GM20000 (cell line): ENCODE data around the gene ACSS3.
"Not testable (repeated sequence)": the region's sequence is repeated elsewhere in the genome, so short reads cannot be mapped to it uniquely, and the experiment has no call there.

Experiments used
- DNase-seq: peaks from one replicate; pipeline ENCODE4 v3.0.0; 2012; ENCODE audit warnings: low spot score
- TF ChIP-seq, protein P1 (sequence below): IDR thresholded peaks from 2 replicates; pipeline ENCODE4 v1.5.1; 2012; ENCODE audit warnings: mild to moderate bottlenecking, control low read depth; ENCODE audit errors: extremely low read depth, missing control alignments

ACSS3 gene

DNA sequence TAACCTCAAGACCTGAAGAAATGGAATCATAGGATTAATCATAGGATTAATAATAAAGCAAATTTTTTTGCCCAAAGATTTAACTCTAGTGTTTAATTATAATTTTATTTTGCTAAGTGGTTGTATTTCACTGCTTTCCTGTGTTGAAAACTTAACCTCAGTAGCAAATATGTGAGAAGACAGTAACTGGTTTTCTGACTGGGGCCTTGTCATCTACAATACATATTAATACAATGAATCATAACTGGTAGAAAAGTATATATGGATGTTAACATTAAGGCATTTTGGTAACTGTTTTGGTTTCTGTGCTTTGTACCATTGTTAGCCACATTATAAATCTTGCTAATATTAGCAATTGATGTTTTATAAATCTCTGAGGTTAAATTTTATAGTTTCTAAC is 92.2 kb downstream of the ACSS3 start:
- DNase-seq, result no peak

DNA sequence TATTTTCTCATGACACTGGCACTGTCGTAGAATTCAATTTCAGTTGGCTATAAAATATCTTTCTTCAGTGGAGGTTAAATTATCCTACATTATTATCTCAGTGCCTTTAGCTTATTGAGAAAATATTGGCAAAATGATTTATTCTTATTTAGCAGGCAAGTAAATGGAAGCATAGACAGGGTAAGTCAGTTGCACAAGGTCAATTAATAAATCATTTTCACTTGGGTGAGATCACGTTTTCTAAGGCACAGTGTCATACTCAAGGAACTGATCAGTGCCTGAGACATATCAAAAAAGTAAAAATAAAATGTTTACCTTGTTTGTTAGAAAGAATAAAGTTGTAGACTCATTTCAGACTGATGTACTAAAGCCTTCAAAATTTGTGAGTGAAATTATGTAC is 95.0 kb downstream of the ACSS3 start:
- DNase-seq, result no peak

More for the DNA sequence above, 92.2 kb downstream of the ACSS3 start:
- TF ChIP-seq, protein P1, sequence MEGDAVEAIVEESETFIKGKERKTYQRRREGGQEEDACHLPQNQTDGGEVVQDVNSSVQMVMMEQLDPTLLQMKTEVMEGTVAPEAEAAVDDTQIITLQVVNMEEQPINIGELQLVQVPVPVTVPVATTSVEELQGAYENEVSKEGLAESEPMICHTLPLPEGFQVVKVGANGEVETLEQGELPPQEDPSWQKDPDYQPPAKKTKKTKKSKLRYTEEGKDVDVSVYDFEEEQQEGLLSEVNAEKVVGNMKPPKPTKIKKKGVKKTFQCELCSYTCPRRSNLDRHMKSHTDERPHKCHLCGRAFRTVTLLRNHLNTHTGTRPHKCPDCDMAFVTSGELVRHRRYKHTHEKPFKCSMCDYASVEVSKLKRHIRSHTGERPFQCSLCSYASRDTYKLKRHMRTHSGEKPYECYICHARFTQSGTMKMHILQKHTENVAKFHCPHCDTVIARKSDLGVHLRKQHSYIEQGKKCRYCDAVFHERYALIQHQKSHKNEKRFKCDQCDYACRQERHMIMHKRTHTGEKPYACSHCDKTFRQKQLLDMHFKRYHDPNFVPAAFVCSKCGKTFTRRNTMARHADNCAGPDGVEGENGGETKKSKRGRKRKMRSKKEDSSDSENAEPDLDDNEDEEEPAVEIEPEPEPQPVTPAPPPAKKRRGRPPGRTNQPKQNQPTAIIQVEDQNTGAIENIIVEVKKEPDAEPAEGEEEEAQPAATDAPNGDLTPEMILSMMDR, result no peak

DNA sequence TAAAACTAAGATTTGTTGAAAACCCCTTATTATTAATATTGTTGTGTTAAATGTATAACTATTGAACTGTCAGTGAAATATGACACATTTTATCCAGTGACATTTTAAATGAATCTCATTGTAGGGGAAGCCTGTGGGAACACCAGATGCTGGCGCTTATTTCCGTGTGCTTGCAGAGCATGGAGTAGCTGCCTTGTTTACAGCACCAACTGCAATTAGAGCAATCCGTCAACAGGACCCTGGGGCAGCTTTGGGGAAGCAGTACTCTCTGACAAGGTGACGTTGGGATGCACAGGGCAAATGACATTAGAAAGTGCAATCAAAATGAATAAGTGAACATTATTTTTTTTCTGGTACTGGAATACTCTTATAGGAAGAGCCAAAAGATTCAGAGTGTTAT is 96.8 kb downstream of the ACSS3 start:
- TF ChIP-seq, protein P1, result no peak

More for the DNA sequence above, 95.0 kb downstream of the ACSS3 start:
- TF ChIP-seq, protein P1, result no peak

DNA sequence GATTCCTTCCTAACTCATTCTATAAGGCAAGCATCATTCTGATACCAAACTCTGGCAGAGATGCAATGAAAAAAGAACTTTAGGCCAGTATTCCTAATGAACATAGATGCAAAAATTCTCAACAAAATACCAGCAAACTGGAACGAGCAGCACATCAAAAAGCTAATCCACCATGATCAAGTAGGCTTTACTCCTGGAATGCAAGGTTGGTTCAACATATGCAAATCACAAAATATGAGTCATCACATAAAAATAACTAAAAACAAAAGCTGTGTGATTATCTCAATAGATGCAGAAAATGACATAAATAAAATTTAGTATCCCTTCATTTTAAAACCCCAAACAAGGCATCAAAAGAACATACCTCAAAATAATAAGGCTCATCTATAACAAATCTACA is 98.9 kb downstream of the ACSS3 start:
- TF ChIP-seq, protein P1, result no peak
- DNase-seq, result no peak

More for the DNA sequence above, 96.8 kb downstream of the ACSS3 start:
- no peak for DNase-seq

DNA sequence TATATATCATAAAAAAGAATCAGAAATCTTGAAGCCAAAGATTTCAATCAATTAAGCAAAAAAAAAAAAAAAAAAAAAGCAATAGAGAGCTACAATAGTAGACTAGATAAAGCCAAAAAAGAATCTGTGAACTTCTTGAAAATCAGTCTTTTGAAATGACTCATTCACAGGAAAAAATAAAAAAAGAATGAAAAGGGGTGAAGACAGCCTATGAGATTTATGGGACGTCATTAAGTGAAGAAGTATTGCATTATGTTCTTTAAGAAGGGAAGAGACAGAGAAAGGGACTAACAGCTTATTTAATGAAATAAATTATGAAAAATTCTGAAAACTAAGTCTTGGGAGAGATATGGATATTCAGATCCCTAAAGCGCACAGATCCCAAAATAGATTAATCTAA is 103.8 kb downstream of the ACSS3 start:
- TF ChIP-seq, protein P1, result no peak
- DNase-seq, result no peak

DNA sequence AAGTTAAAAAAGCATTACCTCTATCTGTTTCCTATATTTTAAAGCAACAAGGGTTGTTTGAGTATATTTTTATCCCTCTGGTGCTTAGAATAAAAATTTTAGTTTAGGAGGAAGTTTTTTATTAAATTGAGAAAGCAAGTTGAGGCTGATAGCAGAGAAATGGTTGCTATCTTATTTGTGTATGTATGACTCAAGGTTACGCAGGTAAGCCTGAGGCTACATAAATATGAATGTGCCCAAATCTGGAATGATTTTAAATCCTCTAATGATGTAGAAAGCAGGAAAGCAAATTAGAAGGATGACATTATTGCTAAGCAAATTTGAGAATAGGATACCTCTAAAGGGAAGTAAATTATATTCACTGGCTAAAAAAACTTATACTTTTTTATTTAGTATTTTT is 109.8 kb downstream of the ACSS3 start:
- no peak for DNase-seq
- TF ChIP-seq, protein P1, result no peak

DNA sequence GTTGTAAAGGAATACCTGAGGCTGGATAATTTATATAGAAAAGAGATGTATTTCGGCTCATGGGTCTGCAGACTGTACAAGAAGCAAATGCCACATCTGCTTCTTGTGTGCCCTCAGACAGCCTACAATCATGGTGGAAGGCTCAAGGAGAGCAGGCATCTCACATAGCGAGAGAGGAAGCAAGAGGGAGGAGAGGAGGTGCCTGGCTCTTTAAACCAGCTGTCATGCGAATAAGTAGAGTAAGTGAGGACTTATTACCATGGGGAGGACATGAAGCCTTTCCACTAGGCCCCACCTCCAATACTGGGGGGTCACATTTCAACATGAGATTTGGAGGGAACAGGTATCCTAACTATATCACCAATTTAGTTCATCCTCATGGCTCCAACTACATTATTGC is 118.7 kb downstream of the ACSS3 start:
- DNase-seq, result no peak
- TF ChIP-seq, protein P1, result no peak

DNA sequence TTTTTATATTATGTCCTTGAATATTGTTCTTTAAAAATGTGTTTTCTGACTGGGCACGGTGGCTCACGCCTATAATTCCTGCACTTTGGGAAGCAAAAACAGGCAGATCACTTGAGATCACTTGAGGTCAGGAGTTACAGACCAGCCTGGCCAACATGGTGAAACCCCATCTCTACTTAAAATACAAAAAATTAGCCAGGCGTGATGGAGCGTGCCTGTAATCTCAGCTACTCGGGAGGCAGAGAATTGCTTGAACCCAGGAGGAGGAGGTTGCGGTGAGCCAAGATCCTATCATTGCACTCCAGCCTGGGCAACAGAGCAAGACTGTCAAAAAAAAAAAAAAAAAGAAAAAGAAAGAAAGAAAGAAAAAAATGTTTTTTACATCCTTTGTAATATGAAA is 122.7 kb downstream of the ACSS3 start:
- not testable (repeated sequence) for DNase-seq
